LNCaP clone FGC (cell line): Measurements from ENCODE around the gene ARHGAP36.

ENCODE experiments used
- DNase-seq: peaks from one replicate; pipeline ENCODE4 v3.0.0-alpha.2; 2011; ENCODE audit warnings: low read depth
- H3K4me3 ChIP-seq: 2 replicates; pipeline ENCODE4 v1.5.1; 2011; ENCODE audit warnings: mild to moderate bottlenecking, low read depth, low read length, control low read depth
- TF ChIP-seq, protein P1 (sequence below): IDR thresholded peaks from 2 replicates; pipeline ENCODE4 v1.5.1; 2012; ENCODE audit warnings: mild to moderate bottlenecking; ENCODE audit not compliant: control insufficient read depth, insufficient read depth; ENCODE audit errors: extremely low read depth

ARHGAP36 gene

DNA sequence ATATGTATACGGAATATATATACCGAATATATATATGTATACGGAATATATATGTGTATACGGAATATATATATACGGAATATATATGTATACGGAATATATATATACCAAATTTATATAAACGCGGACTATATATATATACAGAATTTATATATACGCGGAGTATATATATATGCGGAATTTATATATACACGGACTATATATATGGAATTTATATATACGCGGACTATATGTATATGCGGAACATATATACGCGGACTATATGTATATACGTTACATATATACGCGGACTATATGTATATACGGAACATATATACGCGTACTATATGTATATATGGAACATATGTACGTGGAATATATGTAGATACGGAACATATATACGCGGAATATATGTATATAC is 78.6 kb downstream of the ARHGAP36 start:
- DNase-seq, result no peak
- TF ChIP-seq, protein P1, sequence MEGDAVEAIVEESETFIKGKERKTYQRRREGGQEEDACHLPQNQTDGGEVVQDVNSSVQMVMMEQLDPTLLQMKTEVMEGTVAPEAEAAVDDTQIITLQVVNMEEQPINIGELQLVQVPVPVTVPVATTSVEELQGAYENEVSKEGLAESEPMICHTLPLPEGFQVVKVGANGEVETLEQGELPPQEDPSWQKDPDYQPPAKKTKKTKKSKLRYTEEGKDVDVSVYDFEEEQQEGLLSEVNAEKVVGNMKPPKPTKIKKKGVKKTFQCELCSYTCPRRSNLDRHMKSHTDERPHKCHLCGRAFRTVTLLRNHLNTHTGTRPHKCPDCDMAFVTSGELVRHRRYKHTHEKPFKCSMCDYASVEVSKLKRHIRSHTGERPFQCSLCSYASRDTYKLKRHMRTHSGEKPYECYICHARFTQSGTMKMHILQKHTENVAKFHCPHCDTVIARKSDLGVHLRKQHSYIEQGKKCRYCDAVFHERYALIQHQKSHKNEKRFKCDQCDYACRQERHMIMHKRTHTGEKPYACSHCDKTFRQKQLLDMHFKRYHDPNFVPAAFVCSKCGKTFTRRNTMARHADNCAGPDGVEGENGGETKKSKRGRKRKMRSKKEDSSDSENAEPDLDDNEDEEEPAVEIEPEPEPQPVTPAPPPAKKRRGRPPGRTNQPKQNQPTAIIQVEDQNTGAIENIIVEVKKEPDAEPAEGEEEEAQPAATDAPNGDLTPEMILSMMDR, result no peak
- H3K4me3 ChIP-seq, result no peak overlapping the region

DNA sequence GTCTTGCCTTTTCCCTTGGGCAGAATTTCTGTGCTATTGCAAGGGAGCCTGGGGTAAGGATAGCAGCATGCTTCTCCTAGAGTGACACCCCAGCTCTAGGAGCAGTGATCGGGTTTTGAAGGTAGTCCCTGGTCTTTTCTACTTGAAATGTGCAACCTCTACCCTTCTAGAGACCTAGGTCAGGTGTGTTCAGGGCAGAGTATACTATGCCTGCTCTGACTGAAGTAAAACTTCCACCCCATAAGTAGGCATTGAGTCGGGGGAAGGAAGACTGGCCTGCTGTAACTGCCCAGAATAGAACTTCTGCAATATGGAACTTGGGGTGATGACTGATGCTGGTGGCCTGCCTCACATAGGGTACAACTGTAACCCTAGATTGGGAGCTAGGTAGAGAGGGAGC is 80.9 kb downstream of the ARHGAP36 start:
- TF ChIP-seq, protein P1, result no peak
- no peak overlapping the region for H3K4me3 ChIP-seq
- no peak for DNase-seq
